ENCODE results near the gene TMEM250.

DNA sequence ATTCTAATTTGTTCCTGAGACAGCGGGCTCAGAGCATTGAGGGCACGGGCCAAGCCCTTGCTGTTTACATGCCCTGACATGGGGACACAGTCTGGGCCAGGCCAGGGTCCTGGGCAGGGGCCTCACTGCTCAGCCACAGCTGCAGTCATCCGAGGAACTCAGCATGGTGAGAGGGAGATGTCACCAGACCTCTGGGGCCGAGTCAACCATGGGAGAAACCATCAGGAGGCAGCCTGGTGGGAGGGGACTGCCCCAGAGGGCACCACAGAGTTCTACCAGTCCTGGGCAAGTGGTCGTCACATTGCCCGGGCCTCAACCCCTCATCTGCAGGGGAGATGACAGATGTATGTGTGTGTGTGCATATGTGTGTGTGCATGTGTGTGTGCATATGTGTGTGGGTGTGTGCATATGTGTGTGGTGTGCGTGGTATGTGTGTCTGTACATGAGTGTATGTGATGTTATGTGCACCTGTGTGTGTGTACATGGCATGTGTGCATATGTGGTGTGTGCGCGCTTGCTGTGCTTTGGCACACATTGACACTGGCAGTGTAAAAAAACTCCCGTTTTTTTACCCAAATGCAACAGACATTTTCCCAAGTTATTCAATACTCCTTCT, 42.4 kb upstream of the TMEM250 start:
- TF ChIP-seq POLR2A (IDR thresholded peaks at IDR 0.05; ENCODE audit: low read depth, low read length) (no peak), POLR2AphosphoS5 (IDR thresholded peaks at IDR 0.05; ENCODE audit: low read depth, low read length) (no peak), TAF1 (IDR thresholded peaks at IDR 0.05; ENCODE audit: borderline replicate concordance, low read depth, low read length) (no peak)

Measured in GM12892 (cell line).